ENCODE data around the gene DARS1.

The DARS1 gene

GRCh38 chr2:135870571-135870970, 114.9 kb downstream of the DARS1 start:
- TF ChIP-seq CTCF (IDR thresholded peaks at IDR 0.05): no peak
- peaks cover 26% of the 10 kb centered on the region for H3K36me3 ChIP-seq
- no peaks in the 10 kb centered on the region for H3K9me3 ChIP-seq
- no peak overlapping the region for H3K27ac ChIP-seq
- no peaks in the 10 kb centered on the region for H3K27me3 ChIP-seq
- H3K4me3 ChIP-seq (ENCODE audit: low read depth in 1 of 2, low read length in 1 of 2): no peak overlapping the region
- H3K4me1 ChIP-seq (ENCODE audit: control insufficient read depth in 1 of 2, insufficient read depth in 1 of 2, low read depth in 1 of 2, low read length in 1 of 2): peaks cover 2 to 8% of the 10 kb centered on the region in 2 experiments

GRCh38 chr2:135863233-135863632, 122.2 kb downstream of the DARS1 start:
- Histone ChIP-seq H3K4me1 (ENCODE audit: control insufficient read depth in 1 of 2, insufficient read depth in 1 of 2, low read depth in 1 of 2, low read length in 1 of 2) (no peaks in the 10 kb centered on the region), H3K4me3 (ENCODE audit: low read depth in 1 of 2, low read length in 1 of 2) (no peak overlapping the region), H3K9me3 (no peaks in the 10 kb centered on the region), H3K36me3 (peaks cover 43% of the 10 kb centered on the region), H3K27me3 (no peaks in the 10 kb centered on the region), H3K27ac (no peak overlapping the region)
- TF ChIP-seq CTCF (IDR thresholded peaks at IDR 0.05): no peak

DNA sequence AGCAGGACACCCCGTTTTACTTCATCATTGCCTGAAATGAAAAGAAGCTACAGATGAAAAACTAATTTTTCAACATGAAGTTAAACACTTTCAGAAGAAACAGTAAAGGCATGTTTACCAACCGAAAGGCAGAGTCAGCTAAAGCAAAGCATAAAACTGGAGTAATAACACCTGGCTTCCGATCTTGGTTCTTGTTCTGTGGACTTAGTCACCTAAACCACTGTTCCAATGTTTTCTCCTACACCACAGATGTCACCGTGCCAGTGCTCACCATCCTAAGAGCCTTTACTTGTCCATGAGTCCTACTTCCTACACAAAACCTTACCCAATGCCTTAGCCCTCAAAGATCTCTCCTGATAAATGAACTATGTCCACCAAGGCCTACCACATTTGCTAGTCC, 122.7 kb downstream of the DARS1 start:
- peaks cover 44% of the 10 kb centered on the region for H3K36me3 ChIP-seq
- H3K4me3 ChIP-seq (ENCODE audit: low read depth in 1 of 2, low read length in 1 of 2): no peak overlapping the region
- no peaks in the 10 kb centered on the region for H3K4me1 ChIP-seq (ENCODE audit: control insufficient read depth in 1 of 2, insufficient read depth in 1 of 2, low read depth in 1 of 2, low read length in 1 of 2)
- H3K9me3 ChIP-seq: no peaks in the 10 kb centered on the region
- H3K27ac ChIP-seq: no peak overlapping the region
- no peak for TF ChIP-seq CTCF (IDR thresholded peaks at IDR 0.05)
- H3K27me3 ChIP-seq: no peaks in the 10 kb centered on the region

All from neutrophil (primary cell).